Cardiac muscle cell (in vitro differentiated cells and primary cell): Measurements from ENCODE around the gene IMMP2L. TPM values are rescaled to one million over a fixed set of nuclear protein-coding genes. Genes with fewer than 3 reads are reported as not detected.
A peak's percentile ranks its signal among the peaks of the same experiment; 100 is the strongest.

ENCODE experiments used
- DNase-seq, 2 donors: peaks; one replicate each; pipeline versions ENCODE4 v3.0.0 to v3.0.0-alpha.2; 2010 to 2017; ENCODE audit warnings: low read depth in 1 of 2, low spot score in 1 of 2
- H3K27ac ChIP-seq: fragments of 200-600 bp; sonication (generic); 2 replicates; pipeline ENCODE4 v1.5.1; 2016
- H3K27me3 ChIP-seq: fragments of 200-600 bp; sonication (generic); 2 replicates; pipeline ENCODE4 v1.6.0; 2016; ENCODE audit warnings: control low read depth
- H3K36me3 ChIP-seq: fragments of 200-600 bp; sonication (generic); 2 replicates; pipeline ENCODE4 v1.5.1; 2016; ENCODE audit warnings: control low read depth
- H3K4me1 ChIP-seq: fragments of 200-600 bp; sonication (generic); 2 replicates; pipeline ENCODE4 v1.8.1; 2017; ENCODE audit warnings: low read depth, mild to moderate bottlenecking, mixed run types
- H3K4me3 ChIP-seq: fragments of 200-600 bp; sonication (generic); 2 replicates; pipeline ENCODE4 v1.5.1; 2016; ENCODE audit warnings: mild to moderate bottlenecking
- H3K9me3 ChIP-seq: fragments of 200-600 bp; sonication (generic); 2 replicates; pipeline ENCODE4 v1.5.1; 2017; ENCODE audit warnings: low read depth, mild to moderate bottlenecking, control low read depth
- CTCF ChIP-seq: IDR thresholded peaks from 2 replicates; pipeline ENCODE4 v1.5.1; 2012; ENCODE audit warnings: low read depth, mild to moderate bottlenecking, low read length
- polyA plus RNA-seq: library from polyadenylated mRNA; unstranded; fragments of >200 nt; fragmentation: Nextera tagmentation; extraction: Ambion mirVana; gene quantifications from 2 replicates; pipeline ENCODE4 v1.2.1, GENCODE V29; 2016
- total RNA-seq: library from RNA; depleted of rRNA; stranded (reverse); fragments of >200 nt; gene quantifications from 2 replicates; pipeline ENCODE4 v1.2.3, GENCODE V29; 2016

Gene IMMP2L
- total and polyA plus RNA-seq, 2 experiments from 2014 or later: 6.0 to 11.9 TPM

GRCh38 chr7:111266613-111267012 is 295.7 kb downstream of the IMMP2L start:
- DNase-seq: peak in 1 of 2 donors; percentile 75

GRCh38 chr7:111265394-111265793 is 296.9 kb downstream of the IMMP2L start:
- Histone ChIP-seq H3K27ac (no peak overlapping the region), H3K4me1 (no peaks in the 10 kb centered on the region), H3K9me3 (no peaks in the 10 kb centered on the region), H3K27me3 (no peaks in the 10 kb centered on the region), H3K36me3 (no peaks in the 10 kb centered on the region), H3K4me3 (no peak overlapping the region)
- DNase-seq: no peak
- TF ChIP-seq CTCF: no peak

More at GRCh38 chr7:111266613-111267012, 295.7 kb downstream of the IMMP2L start:
- Histone ChIP-seq H3K9me3 (no peaks in the 10 kb centered on the region), H3K4me1 (no peaks in the 10 kb centered on the region), H3K27me3 (no peaks in the 10 kb centered on the region), H3K4me3 (no peak overlapping the region), H3K27ac (no peak overlapping the region), H3K36me3 (no peaks in the 10 kb centered on the region)
- no peak for TF ChIP-seq CTCF

GRCh38 chr7:111264981-111265380 is 297.3 kb downstream of the IMMP2L start:
- DNase-seq: no peak
- H3K27me3 ChIP-seq: no peaks in the 10 kb centered on the region
- no peaks in the 10 kb centered on the region for H3K9me3 ChIP-seq
- H3K4me1 ChIP-seq: no peaks in the 10 kb centered on the region
- no peak for TF ChIP-seq CTCF
- H3K36me3 ChIP-seq: no peaks in the 10 kb centered on the region
- H3K27ac ChIP-seq: no peak overlapping the region
- H3K4me3 ChIP-seq: no peak overlapping the region

GRCh38 chr7:111264111-111264868 is 298.0 kb downstream of the IMMP2L start:
- no peaks in the 10 kb centered on the region for H3K27me3 ChIP-seq

GRCh38 chr7:111262293-111263116 is 299.8 kb downstream of the IMMP2L start:
- Histone ChIP-seq H3K36me3 (no peaks in the 10 kb centered on the region), H3K27ac (no peak overlapping the region), H3K9me3 (no peaks in the 10 kb centered on the region), H3K4me1 (no peaks in the 10 kb centered on the region), H3K27me3 (no peaks in the 10 kb centered on the region), H3K4me3 (no peak overlapping the region)
- DNase-seq: no peak
- no peak for TF ChIP-seq CTCF

More at GRCh38 chr7:111264111-111264868, 298.0 kb downstream of the IMMP2L start:
- Histone ChIP-seq H3K4me3 (no peak overlapping the region), H3K36me3 (no peaks in the 10 kb centered on the region), H3K9me3 (no peaks in the 10 kb centered on the region), H3K27ac (no peak overlapping the region), H3K4me1 (no peaks in the 10 kb centered on the region)
- no peak for DNase-seq
- no peak for TF ChIP-seq CTCF
